K562 (cell line): ENCODE results near the gene USP49. TPM values are rescaled to one million over a fixed set of nuclear protein-coding genes. Genes with fewer than 3 reads are reported as not detected.

Experiments used
- BRD9 ChIP-seq: fragments of 450-650 bp; IDR thresholded peaks from 2 replicates; pipeline ENCODE4 v1.6.1; 2018; ENCODE audit warnings: low read depth; ENCODE audit not compliant: partially characterized antibody
- ESRRA ChIP-seq: fragments of 450-650 bp; IDR thresholded peaks from 2 replicates; pipeline ENCODE4 v1.6.1; 2014; ENCODE audit warnings: low read depth, mild to moderate bottlenecking, moderate library complexity, borderline replicate concordance
- GATAD2B ChIP-seq: fragments of 450-650 bp; IDR thresholded peaks from 2 replicates; pipeline ENCODE4 v1.6.1; 2017; ENCODE audit warnings: mild to moderate bottlenecking, borderline replicate concordance
- MCM3 ChIP-seq: fragments of 450-650 bp; IDR thresholded peaks from 2 replicates; pipeline ENCODE4 v1.6.1; 2016
- NELFE ChIP-seq: IDR thresholded peaks from 2 replicates; pipeline ENCODE4 v1.6.1; 2011; ENCODE audit warnings: mild to moderate bottlenecking; ENCODE audit not compliant: insufficient read depth, insufficient read length
- NR3C1 ChIP-seq: sonication (generic); formaldehyde crosslinking; IDR thresholded peaks from 2 replicates; pipeline ENCODE4 v1.8.1; 2022; ENCODE audit warnings: missing genetic modification reagents
- OTX1 ChIP-seq: fragments of 450-650 bp; formaldehyde crosslinking; IDR thresholded peaks from 2 replicates; pipeline ENCODE4 v1.4.0; 2022; ENCODE audit warnings: mild to moderate bottlenecking
- PRDM10 ChIP-seq: fragments of 450-650 bp; IDR thresholded peaks from 2 replicates; pipeline ENCODE4 v1.6.1; 2018; ENCODE audit not compliant: partially characterized antibody
- RB1 ChIP-seq: fragments of 450-650 bp; IDR thresholded peaks from 2 replicates; pipeline ENCODE4 v1.6.1; 2017; ENCODE audit warnings: low read depth, mild to moderate bottlenecking
- SFPQ ChIP-seq: fragments of 200-400 bp; formaldehyde crosslinking; IDR thresholded peaks from 2 replicates; pipeline ENCODE4 v1.6.1; 2017; ENCODE audit warnings: mild to moderate bottlenecking, low read depth, low read length, moderate library complexity
- SIN3A ChIP-seq, 2 experiments: fragments of 150-350 bp in 1 of 2; IDR thresholded peaks; 2 replicates each; pipeline ENCODE4 v1.6.1; 2011 to 2016; ENCODE audit warnings: borderline replicate concordance in 2 of 2, low read depth in 2 of 2, low read length in 2 of 2, mild to moderate bottlenecking in 2 of 2, moderate library complexity in 2 of 2; ENCODE audit not compliant: control insufficient read depth in 1 of 2
- SMAD4 ChIP-seq: fragments of 250-450 bp; sonication (Bioruptor Pico); conservative IDR thresholded peaks from 2 replicates; pipeline ENCODE4 v1.8.0; 2021; ENCODE audit warnings: inconsistent platforms, mild to moderate bottlenecking, moderate library complexity
- SMARCB1 ChIP-seq: IDR thresholded peaks from 2 replicates; pipeline ENCODE4 v1.6.1; 2011; ENCODE audit warnings: improper control_type of control experiment, low read depth; ENCODE audit not compliant: insufficient read length
- SNIP1 ChIP-seq: fragments of 450-650 bp; IDR thresholded peaks from 2 replicates; pipeline ENCODE4 v1.7.1; 2017; ENCODE audit warnings: low read depth, mild to moderate bottlenecking
- TGIF2 ChIP-seq: sonication (generic); formaldehyde crosslinking; IDR thresholded peaks from 2 replicates; pipeline ENCODE4 v1.8.1; 2022; ENCODE audit warnings: mild to moderate bottlenecking, missing genetic modification reagents, moderate library complexity
- ZC3H8 ChIP-seq: fragments of 450-650 bp; IDR thresholded peaks from 2 replicates; pipeline ENCODE4 v1.6.1; 2017
- ZNF124 ChIP-seq: sonication (generic); formaldehyde crosslinking; IDR thresholded peaks from 2 replicates; pipeline ENCODE4 v1.8.1; 2022; ENCODE audit warnings: missing genetic modification reagents
- ZNF79 ChIP-seq: fragments of 250-450 bp; sonication (Bioruptor Pico); IDR thresholded peaks from 2 replicates; pipeline ENCODE4 v1.4.0; 2020; ENCODE audit warnings: low read depth, mild to moderate bottlenecking, moderate library complexity
- ZSCAN32 ChIP-seq: fragments of 450-650 bp; formaldehyde crosslinking; IDR thresholded peaks from 2 replicates; pipeline ENCODE4 v1.4.0; 2020; ENCODE audit warnings: mild to moderate bottlenecking, moderate library complexity
- polyA plus RNA-seq, 8 experiments: library from polyadenylated mRNA; depleted of rRNA in 4 of 8; stranded (reverse) in 5 of 8; unstranded in 3 of 8; fragments of >200 nt; fragmentation: Nextera tagmentation in 2 of 8; fragmentation: Illumina TruSeq in 1 of 8; extraction: Ambion mirVana in 2 of 8; extraction: Trizol in 1 of 8; gene quantifications; 2 replicates each; pipeline versions ENCODE4 v1.2.1 to v1.2.3, GENCODE V29; 2011 to 2014; ENCODE audit warnings: inconsistent platforms in 1 of 8, missing spikeins in 1 of 8
- total RNA-seq, 7 experiments: library from RNA; depleted of rRNA in 6 of 7; stranded (reverse); fragments of >200 nt in 6 of 7; fragmentation: Illumina TruSeq in 2 of 7; extraction: Trizol in 2 of 7; gene quantifications; 2 replicates each; pipeline versions ENCODE4 v1.2.1 to v1.2.3, GENCODE V29; 2011 to 2021; ENCODE audit warnings: low replicate concordance in 1 of 7

USP49 gene
- total and polyA plus RNA-seq, 9 of the 15 experiments (the other 6 are each of a cell fraction or from before 2014, with no cell fraction given), result 1.0 to 9.9 (median 6.5) TPM

- peak; percentile 96; the same call in 1 of the 2 replicates for TF ChIP-seq ESRRA
- no peak for TF ChIP-seq TGIF2 (CRISPR knock-in tag)
- TF ChIP-seq SMARCB1, result no peak
- 0 out of 2 replicates have a peak, but pooled peaks have one; percentile 67 for TF ChIP-seq OTX1 (CRISPR knock-in tag)
- no peak for TF ChIP-seq PRDM10
- TF ChIP-seq ZNF79 (CRISPR knock-in tag), result no peak
- no peak for TF ChIP-seq MCM3
- TF ChIP-seq GATAD2B, result no peak; the same call in 1 of the 2 replicates
- TF ChIP-seq SFPQ, result no peak
- TF ChIP-seq ZSCAN32 (CRISPR knock-in tag), result no peak
- peak in 1 of 2 experiments; percentile 82; a peak in 2 of 4 replicates for TF ChIP-seq SIN3A (IDR thresholded peaks at IDR 0.05; ENCODE audit: borderline replicate concordance in 2 of 2, control insufficient read depth in 1 of 2, low read depth in 2 of 2, low read length in 2 of 2)
- peak; percentile 28 for TF ChIP-seq BRD9
- no peak for TF ChIP-seq ZC3H8
- TF ChIP-seq RB1, result peak; percentile 57; the same call in 1 of the 2 replicates
- TF ChIP-seq ZNF124 (CRISPR knock-in tag), result no peak
- TF ChIP-seq NR3C1 (CRISPR knock-in tag), result no peak
- TF ChIP-seq NELFE, result no peak
- no peak for TF ChIP-seq SNIP1
- peak; percentile 87 for TF ChIP-seq SMAD4 (CRISPR knock-in tag)
Measured at GRCh38 chr6:41939176-41939847, 44.1 kb upstream of the USP49 start (continued).
